Large intestine (tissue), 3 donors: ENCODE data around the gene DDX20. TPM values are rescaled to one million over a fixed set of nuclear protein-coding genes. Genes with fewer than 3 reads are reported as not detected.
"Not testable (repeated sequence)": the region's sequence is repeated elsewhere in the genome, so short reads cannot be mapped to it uniquely, and the experiment has no call there.

Source experiments
- DNase-seq, 2 donors: peaks; one replicate each; pipeline versions ENCODE4 v3.0.0 to v3.0.0-alpha.2; 2013
- H3K27ac ChIP-seq: one replicate; pipeline ENCODE4 v1.5.1; 2013; ENCODE audit warnings: low read length
- H3K27me3 ChIP-seq: 2 replicates; pipeline ENCODE4 v1.6.1; 2013; ENCODE audit warnings: low read length; ENCODE audit not compliant: control insufficient read depth, insufficient read depth
- H3K36me3 ChIP-seq: 2 replicates; pipeline ENCODE4 v1.6.1; 2013; ENCODE audit warnings: low read length; ENCODE audit not compliant: control insufficient read depth, insufficient read depth
- H3K4me1 ChIP-seq: one replicate; pipeline ENCODE4 v1.6.1; 2013; ENCODE audit warnings: low read length; ENCODE audit not compliant: control insufficient read depth, insufficient read depth
- H3K4me3 ChIP-seq: one replicate; pipeline ENCODE4 v1.5.1; 2013; ENCODE audit warnings: low read length
- H3K9me3 ChIP-seq: one replicate; pipeline ENCODE4 v1.6.1; 2013; ENCODE audit warnings: mild to moderate bottlenecking, low read depth, low read length, moderate library complexity; ENCODE audit not compliant: control insufficient read depth
- WGBS: methylation state at CpG from one replicate; pipeline ENCODE4 v1.1.5; 2013; ENCODE audit warnings: low lambda C conversion rate; ENCODE audit not compliant: insufficient coverage; 5-methylcytosine and 5-hydroxymethylcytosine counted together
- polyA plus RNA-seq: library from polyadenylated mRNA; unstranded; fragments of 120-200 nt; gene quantifications from one replicate; pipeline ENCODE4 v1.2.1, GENCODE V29; 2013

The DDX20 gene
- polyA plus RNA-seq, 1 donor, result 13.8 TPM

- Histone ChIP-seq H3K27me3 (peaks cover 38% of the 10 kb centered on the region), H3K4me1 (peaks cover 28% of the 10 kb centered on the region), H3K36me3 (no peaks in the 10 kb centered on the region), H3K9me3 (peaks cover 6% of the 10 kb centered on the region), H3K27ac (peak overlapping the region; percentile 84), H3K4me3 (peak overlapping the region; percentile 77)
- no CpG with 5 or more reads among the region's 61 CpGs for WGBS
- DNase-seq, result peak; percentile 52 to 84
Measured at GRCh38 chr1:111738436-111739193, 17.1 kb upstream of the DDX20 start.

GRCh38 chr1:111739194-111739924 lies 16.3 kb upstream of the DDX20 start, which contains the start of gene INKA2:
TSS of gene INKA2 (minus strand) at chr1:111739395. CDS start at chr1:111739242, 153 bp downstream.
- DNase-seq, result peak; percentile 81 to 92
- peak within 1 kb of the TSS; percentile 84 for H3K27ac ChIP-seq
- no CpG with 5 or more reads among the region's 59 CpGs for WGBS
- H3K27me3 ChIP-seq, result peaks cover 44% of the 10 kb centered on the region
- peak within 1 kb of the TSS; percentile 77 for H3K4me3 ChIP-seq
- no peaks in the 10 kb centered on the region for H3K36me3 ChIP-seq
- H3K9me3 ChIP-seq, result peaks cover 6% of the 10 kb centered on the region
- peaks cover 23% of the 10 kb centered on the region for H3K4me1 ChIP-seq

- no CpG with 5 or more reads among the region's 63 CpGs for WGBS
- H3K27ac ChIP-seq, result peak overlapping the region; percentile 75
- peaks cover 6% of the 10 kb centered on the region for H3K9me3 ChIP-seq
- peak in 1 of 2 donors; percentile 52 for DNase-seq
- peaks cover 44% of the 10 kb centered on the region for H3K27me3 ChIP-seq
- no peaks in the 10 kb centered on the region for H3K36me3 ChIP-seq
- H3K4me3 ChIP-seq, result peak overlapping the region; percentile 77
- peaks cover 23% of the 10 kb centered on the region for H3K4me1 ChIP-seq
Measured at GRCh38 chr1:111739925-111740765, 15.6 kb upstream of the DDX20 start.

GRCh38 chr1:111742292-111742691 lies 13.4 kb upstream of the DDX20 start:
- H3K36me3 ChIP-seq, DNase-seq, H3K9me3 ChIP-seq, H3K4me3 ChIP-seq, H3K27ac ChIP-seq: not testable (repeated sequence)
- Histone ChIP-seq H3K27me3 (peaks cover 44% of the 10 kb centered on the region), H3K4me1 (peaks cover 23% of the 10 kb centered on the region)
- WGBS, result no CpG with 5 or more reads among the region's 14 CpGs

- H3K4me1 ChIP-seq, result peaks cover 15% of the 10 kb centered on the region
Measured at GRCh38 chr1:111742938-111743549, 12.7 kb upstream of the DDX20 start.

DNA sequence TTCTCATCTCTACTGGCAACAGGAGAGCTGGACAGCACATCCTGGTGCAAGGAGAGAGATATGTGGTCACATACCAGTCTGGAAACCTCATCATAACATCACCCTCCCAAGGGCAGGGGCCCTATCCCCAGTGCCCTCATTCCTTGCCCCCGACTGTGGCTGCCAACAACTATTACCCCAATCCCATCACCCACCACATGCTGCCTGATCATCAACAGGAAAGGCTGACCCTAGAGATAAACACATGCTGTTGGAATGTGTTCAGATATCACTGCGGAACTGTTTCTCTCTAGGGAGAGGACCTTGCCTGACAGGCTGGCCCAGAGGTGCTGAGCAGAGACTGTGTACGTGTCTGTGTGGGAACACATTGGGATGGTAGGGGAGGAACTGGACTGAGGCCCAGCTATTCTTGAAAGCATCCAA lies 12.0 kb upstream of the DDX20 start:
- Histone ChIP-seq H3K9me3 (peaks cover 6% of the 10 kb centered on the region), H3K27ac (no peak overlapping the region), H3K4me3 (no peak overlapping the region), H3K27me3 (peaks cover 44% of the 10 kb centered on the region), H3K36me3 (no peaks in the 10 kb centered on the region), H3K4me1 (peaks cover 11% of the 10 kb centered on the region)
- DNase-seq, result no peak
- WGBS, result no CpG with 5 or more reads among the region's 3 CpGs

More at GRCh38 chr1:111742938-111743549, 12.7 kb upstream of the DDX20 start:
- no CpG with 5 or more reads among the region's 5 CpGs for WGBS
- peaks cover 6% of the 10 kb centered on the region for H3K9me3 ChIP-seq
- peaks cover 44% of the 10 kb centered on the region for H3K27me3 ChIP-seq
- no peak overlapping the region for H3K27ac ChIP-seq
- no peak for DNase-seq
- H3K36me3 ChIP-seq, result no peaks in the 10 kb centered on the region
- H3K4me3 ChIP-seq, result no peak overlapping the region

GRCh38 chr1:111745675-111746613 lies 9.8 kb upstream of the DDX20 start:
- H3K9me3 ChIP-seq, result no peaks in the 10 kb centered on the region
- H3K36me3 ChIP-seq, result no peaks in the 10 kb centered on the region
- H3K27ac ChIP-seq, result no peak overlapping the region
- H3K4me3 ChIP-seq, result no peak overlapping the region
- DNase-seq, result no peak
- H3K27me3 ChIP-seq, result peaks cover 31% of the 10 kb centered on the region
- no CpG with 5 or more reads among the region's 9 CpGs for WGBS
- no peaks in the 10 kb centered on the region for H3K4me1 ChIP-seq

DNA sequence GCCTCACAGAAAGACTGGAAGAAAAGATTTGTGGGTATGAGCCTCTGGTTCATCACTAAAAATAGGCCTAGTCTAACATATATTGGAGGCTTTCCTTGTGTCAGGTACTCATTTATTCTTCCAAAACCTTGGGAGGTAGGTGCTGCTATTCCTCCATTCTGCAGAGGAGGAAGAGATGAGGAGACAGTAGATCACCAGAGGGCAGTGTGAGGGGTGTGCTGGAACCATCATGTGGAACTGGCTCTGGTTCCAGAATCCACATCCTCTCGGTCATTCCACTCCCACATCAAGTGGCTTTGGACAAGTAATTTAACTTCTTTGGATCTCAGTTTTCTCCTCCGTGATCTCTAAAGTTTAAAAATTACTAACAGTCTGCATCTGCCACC lies 9.1 kb upstream of the DDX20 start:
- WGBS, result no CpG with 5 or more reads among the region's 2 CpGs

DNA sequence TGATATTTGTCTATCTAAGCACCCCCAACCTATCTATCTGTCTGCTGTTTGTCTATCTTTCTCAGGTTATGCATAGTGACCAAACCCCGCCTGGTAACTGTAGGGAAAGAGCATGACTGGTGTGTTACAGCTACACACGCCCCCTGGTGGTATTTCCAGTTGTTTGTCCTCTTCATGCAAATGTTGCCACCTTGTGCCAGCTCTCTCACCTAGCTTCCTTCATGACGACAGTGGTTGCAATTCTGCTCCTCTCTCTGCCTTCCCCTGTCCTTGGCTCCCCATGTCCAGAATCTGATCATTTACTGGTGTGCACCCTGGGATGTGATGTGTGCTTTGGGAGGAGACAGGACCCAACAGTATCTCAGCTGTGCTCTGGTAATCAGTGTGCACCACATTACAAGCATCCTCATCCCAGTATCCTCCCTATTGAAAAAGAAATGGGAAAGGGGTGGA lies 8.4 kb upstream of the DDX20 start:
- no peak overlapping the region for H3K4me3 ChIP-seq
- H3K4me1 ChIP-seq, result no peaks in the 10 kb centered on the region
- H3K27me3 ChIP-seq, result peaks cover 18% of the 10 kb centered on the region
- no peaks in the 10 kb centered on the region for H3K9me3 ChIP-seq
- no CpG with 5 or more reads among the region's 3 CpGs for WGBS
- no peaks in the 10 kb centered on the region for H3K36me3 ChIP-seq
- H3K27ac ChIP-seq, result no peak overlapping the region
- DNase-seq, result peak; percentile 45 to 67

More for the DNA sequence above, 9.1 kb upstream of the DDX20 start:
- peaks cover 25% of the 10 kb centered on the region for H3K27me3 ChIP-seq
- H3K4me1 ChIP-seq, result no peaks in the 10 kb centered on the region
- no peak overlapping the region for H3K4me3 ChIP-seq
- no peaks in the 10 kb centered on the region for H3K9me3 ChIP-seq
- no peak overlapping the region for H3K27ac ChIP-seq
- DNase-seq, result no peak
- no peaks in the 10 kb centered on the region for H3K36me3 ChIP-seq
